Activated CD4-positive, alpha-beta T cell treated with anti-CD3 and anti-CD28 coated beads for 48 hours (primary cell): ENCODE data around the gene LRRC7.
"Not testable (repeated sequence)": the region's sequence is repeated elsewhere in the genome, so short reads cannot be mapped to it uniquely, and the experiment has no call there.

Source experiments
- DNase-seq: peaks from one replicate; pipeline ENCODE4 v3.0.0-alpha.2; 2020

The LRRC7 gene

GRCh38 chr1:69787151-69787550, 219.4 kb downstream of the LRRC7 start:
- DNase-seq, result no peak

DNA sequence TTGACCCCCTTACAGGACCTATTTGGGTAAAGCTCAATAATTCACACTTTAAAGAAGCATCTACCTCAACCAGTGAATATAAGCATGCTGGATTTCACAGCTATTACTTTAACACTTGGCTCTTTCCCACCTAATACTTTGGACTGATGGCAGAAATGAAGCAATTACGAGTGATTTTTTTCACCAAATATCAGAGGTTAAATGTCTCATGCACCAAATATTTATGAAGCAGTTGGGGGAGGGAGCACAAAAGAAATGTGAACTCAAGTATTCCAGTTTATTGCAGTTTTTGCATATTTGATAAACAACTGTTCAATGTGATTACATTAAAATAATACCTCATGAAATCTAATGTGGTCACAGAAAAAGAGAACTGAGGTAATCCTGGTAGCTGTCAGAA, 223.6 kb downstream of the LRRC7 start:
- no peak for DNase-seq

GRCh38 chr1:69794831-69795230, 227.1 kb downstream of the LRRC7 start:
- DNase-seq, result no peak

DNA sequence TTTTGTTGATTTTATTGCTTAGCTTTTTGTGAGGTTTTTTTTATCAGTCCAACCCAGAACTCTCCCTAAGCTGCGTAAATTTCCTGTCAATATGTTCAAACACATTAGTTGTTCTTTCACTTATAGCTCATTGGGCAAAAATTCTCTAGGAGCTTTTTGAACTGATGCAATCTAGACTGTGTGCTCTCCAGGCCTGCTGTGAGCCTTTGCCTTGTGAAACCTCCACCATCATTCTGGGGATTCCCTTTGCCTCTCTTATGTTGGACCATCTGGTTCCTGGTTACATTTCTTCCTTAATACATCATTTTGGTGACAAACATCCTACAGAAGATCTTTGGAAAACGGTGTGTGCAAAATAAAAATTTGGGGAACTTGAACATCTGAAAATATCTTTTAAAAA, 247.2 kb downstream of the LRRC7 start:
- DNase-seq, result no peak

- no peak for DNase-seq
Observed at GRCh38 chr1:69824932-69825331, 257.2 kb downstream of the LRRC7 start.

GRCh38 chr1:69827732-69828131, 260.0 kb downstream of the LRRC7 start:
- DNase-seq, result no peak

GRCh38 chr1:69833536-69833935, 265.8 kb downstream of the LRRC7 start:
- DNase-seq, result no peak

GRCh38 chr1:69834336-69834735, 266.6 kb downstream of the LRRC7 start:
- DNase-seq, result no peak

DNA sequence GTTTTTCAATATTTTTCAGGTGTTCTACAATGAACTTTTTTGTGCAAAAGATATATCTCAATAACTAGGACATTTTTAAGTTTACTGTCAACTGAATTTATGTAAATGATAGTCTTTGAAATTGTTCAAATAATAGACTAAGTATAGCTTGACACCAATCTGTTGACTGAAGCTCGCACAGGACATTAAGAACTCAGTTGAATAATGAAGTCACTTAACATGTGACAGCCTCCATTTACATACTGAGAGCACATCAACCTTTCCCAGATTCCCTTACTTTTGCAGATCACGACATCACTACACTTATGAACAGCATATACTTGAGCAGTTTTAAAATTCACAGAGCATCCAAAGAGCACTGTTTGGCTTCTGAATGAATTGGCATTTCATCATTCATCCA, 268.2 kb downstream of the LRRC7 start:
- no peak for DNase-seq

DNA sequence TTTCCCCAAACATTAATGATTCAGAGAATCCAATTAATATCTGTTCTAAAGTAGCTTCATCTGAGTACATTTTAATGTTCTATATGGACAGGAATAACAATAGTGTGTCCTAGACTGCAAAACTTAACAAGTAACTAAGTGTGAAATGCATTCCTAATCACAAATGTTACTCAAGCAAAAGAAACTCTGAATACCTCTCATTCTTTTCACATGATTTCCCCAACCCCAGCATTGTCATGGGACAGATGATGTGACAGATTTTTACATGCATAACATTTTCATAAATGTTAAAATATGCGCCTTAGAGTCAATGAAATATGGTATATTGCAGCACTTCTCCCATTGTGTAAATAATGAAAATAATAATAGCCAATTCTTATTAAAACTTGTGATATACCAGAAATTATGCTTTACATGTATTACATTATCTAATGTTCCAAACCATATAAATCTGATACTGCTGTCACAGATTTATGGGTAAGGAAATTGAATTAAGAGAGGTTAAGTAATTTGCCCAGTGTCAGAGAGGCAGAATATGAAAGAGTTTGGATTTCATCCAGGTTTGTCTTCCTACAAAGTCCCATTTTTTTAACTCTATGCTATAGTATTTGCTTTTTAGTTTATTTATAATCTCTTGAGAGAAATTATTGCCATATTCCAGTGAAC, 269.4 kb downstream of the LRRC7 start:
- no peak for DNase-seq

GRCh38 chr1:69842326-69842725, 274.6 kb downstream of the LRRC7 start:
- DNase-seq, result no peak

- no peak for DNase-seq
Observed at GRCh38 chr1:69845655-69846054, 277.9 kb downstream of the LRRC7 start.

GRCh38 chr1:69846267-69846666, 278.5 kb downstream of the LRRC7 start:
- no peak for DNase-seq

GRCh38 chr1:69847670-69848069, 279.9 kb downstream of the LRRC7 start:
- no peak for DNase-seq

DNA sequence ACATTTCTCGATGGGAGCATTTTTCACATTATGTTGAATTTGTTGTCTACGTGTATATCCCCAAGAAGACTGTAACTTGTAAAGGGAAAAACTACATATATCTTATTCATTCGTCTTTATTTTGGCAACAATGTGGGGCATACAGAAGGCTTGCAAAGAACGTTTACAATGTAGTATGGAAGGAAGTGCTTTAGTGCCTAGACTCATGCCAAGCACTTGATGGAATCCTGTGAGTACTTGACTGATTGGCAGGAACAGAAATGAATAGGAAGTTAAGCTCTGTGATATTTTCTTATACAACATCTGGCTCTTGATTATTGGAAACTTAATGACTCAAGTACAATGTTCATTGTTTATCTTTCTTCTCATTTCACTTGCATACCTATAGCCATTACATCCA, 284.4 kb downstream of the LRRC7 start:
- no peak for DNase-seq

DNA sequence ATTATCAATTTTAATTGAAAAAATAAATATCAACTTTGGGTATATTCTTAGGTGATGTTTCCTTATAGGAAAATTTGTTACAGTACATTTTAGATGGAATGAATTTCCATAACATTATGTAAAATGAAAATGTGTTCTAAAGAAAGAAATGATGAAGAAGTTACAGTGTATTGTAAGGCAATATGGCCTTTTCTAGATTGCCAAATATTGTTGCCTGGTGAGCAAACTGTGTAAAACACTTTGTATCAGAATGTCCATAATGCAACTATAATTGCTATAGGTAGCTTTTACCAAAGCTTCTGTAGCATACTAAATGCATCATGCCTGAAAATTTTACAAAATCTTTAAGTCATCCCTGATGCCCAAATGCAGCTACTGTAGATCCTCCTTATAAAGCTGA, 285.0 kb downstream of the LRRC7 start:
- DNase-seq, result no peak

- no peak for DNase-seq
Observed at GRCh38 chr1:69858534-69858933, 290.8 kb downstream of the LRRC7 start.

- DNase-seq, result no peak
Observed at GRCh38 chr1:69861641-69862040, 293.9 kb downstream of the LRRC7 start.

DNA sequence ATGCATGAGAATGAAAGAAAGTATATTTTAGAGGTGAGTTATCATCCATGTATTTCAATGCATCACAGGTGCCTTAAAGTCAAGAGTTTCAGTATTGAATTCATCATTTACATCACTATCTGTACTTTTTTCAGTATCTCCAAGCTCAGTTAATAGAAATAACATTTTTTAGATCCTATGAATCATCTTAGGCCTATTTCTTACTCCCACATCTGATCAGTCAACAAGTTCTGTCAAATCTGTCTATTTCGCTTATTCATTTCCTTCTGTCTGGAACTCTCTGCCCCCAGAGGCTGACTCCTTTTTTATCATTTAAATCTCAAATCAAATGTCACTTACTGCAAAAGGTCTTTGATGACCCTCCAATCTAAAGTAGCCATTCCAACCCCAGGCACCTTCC, 295.2 kb downstream of the LRRC7 start:
- no peak for DNase-seq

- DNase-seq, result no peak
Observed at GRCh38 chr1:69863704-69864103, 296.0 kb downstream of the LRRC7 start.

DNA sequence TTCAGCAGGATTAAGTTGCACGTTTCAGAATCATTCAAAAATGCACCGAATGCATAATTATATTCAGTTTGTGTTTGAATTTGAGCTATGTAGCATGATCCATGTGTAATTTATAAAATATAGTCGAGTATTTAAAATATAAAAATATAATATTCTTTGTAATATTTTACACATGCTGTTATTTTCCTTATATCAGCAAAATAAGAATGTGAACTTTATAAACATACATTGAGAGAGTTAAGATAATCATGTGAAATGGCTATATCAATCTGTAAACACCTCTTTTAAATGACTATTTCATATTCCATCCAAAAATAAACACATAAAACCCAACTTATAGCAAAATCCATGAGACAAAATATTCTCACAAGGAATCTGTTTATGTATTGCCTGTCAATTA, 303.7 kb downstream of the LRRC7 start:
- DNase-seq, result no peak

DNA sequence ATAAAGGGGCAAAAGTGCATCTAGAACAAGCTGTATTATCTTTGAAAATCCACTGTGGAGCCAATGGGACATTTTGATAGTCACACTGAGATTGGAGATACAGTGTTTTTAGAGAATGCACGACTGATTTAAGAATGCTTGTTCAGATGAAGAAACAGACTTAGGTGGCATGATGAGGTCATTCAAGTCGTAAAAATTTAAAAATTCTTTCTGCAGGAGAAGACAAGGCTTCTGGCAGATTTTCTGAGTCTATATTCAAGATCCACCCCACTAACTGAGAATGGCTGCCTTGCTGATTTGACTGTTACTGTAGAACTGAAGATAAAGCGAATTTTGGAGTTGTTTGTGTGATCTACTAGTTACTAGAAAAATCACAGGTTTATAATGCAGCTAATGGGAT, 310.6 kb downstream of the LRRC7 start:
- no peak for DNase-seq

DNA sequence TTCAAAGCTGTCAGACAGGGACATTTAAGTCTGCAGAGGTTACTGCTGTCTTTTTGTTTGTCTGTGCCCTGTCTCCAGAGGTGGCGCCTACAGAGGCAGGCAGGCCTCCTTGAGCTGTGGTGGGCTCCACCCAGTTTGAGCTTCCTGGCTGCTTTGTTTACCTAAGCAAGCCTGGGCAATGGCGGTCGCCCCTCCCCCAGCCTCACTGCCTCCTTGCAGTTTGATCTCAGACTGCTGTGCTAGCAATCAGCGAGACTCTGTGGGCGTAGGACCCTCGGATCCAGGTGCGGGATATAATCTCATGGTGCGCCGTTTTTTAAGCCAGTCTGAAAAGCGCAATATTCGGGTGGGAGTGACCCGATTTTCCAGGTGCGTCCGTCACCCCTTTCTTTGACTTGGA, 320.3 kb downstream of the LRRC7 start:
- DNase-seq, result not testable (repeated sequence)

DNA sequence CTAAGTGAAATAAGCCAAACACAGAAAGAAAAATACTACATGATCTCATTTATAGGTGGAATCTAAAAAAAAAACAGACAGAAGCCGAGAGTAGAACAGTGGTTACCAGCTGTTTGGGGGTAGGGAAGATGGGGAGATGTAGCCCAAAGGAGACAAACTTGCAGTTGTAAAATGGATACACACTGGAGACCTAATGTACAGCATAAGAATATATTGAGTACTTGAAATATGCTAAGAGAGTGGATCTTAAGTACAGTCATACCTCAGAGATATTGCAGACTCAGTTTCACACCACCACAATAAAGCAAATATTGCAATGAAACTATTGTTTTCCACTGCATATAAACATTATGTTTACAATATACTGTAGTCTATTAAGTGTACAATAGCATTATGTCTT, 320.9 kb downstream of the LRRC7 start:
- DNase-seq, result no peak

- DNase-seq, result no peak
Observed at GRCh38 chr1:69898403-69898947, 330.8 kb downstream of the LRRC7 start.
